A549 (cell line): ENCODE measurements around the gene APRT.

Experiments used
- CTCF ChIP-seq: fragments of >200 bp; sonication (Bioruptor Twin); formaldehyde crosslinking; IDR thresholded peaks from 3 replicates; pipeline ENCODE4 v1.5.1; 2016
- EP300 ChIP-seq, 2 experiments: fragments of >200 bp; sonication (Bioruptor Twin); formaldehyde crosslinking; IDR thresholded peaks; 2 replicates in 1 of 2; 3 replicates in 1 of 2; pipeline ENCODE4 v1.6.1; 2016 to 2017
- PHF8 ChIP-seq: fragments of 200-600 bp; sonication (generic); IDR thresholded peaks from 2 replicates; pipeline ENCODE4 v1.6.1; 2016; ENCODE audit warnings: low read depth, mild to moderate bottlenecking, antibody characterized with exemption, moderate library complexity, borderline replicate concordance
- POLR2A ChIP-seq: IDR thresholded peaks from 2 replicates; pipeline ENCODE4 v1.6.1; 2012; ENCODE audit warnings: mild to moderate bottlenecking, low read length
- RAD21 ChIP-seq, 2 experiments: fragments of >200 bp in 1 of 2; sonication (Bioruptor Twin) in 1 of 2; formaldehyde crosslinking in 1 of 2; IDR thresholded peaks in 1 of 2; conservative IDR thresholded peaks in 1 of 2; 2 replicates in 1 of 2; 3 replicates in 1 of 2; pipeline ENCODE4 v1.6.1; 2012 to 2018; ENCODE audit warnings: inconsistent platforms in 1 of 2

- no peak for TF ChIP-seq POLR2A
- no peak for TF ChIP-seq CTCF
- TF ChIP-seq EP300 (IDR thresholded peaks at IDR 0.05): no peak
- no peak for TF ChIP-seq RAD21 (conservative IDR thresholded peaks at IDR 0.05 in 1 of 2, IDR thresholded peaks at IDR 0.05 in 1 of 2)
- TF ChIP-seq PHF8: no peak
Measured at GRCh38 chr16:88810166-88810911, 1.4 kb downstream of the APRT start.
